DOHH2 (cell line): ENCODE results near the gene ZNF169.
"Not testable (repeated sequence)": the region's sequence is repeated elsewhere in the genome, so short reads cannot be mapped to it uniquely, and the experiment has no call there.

Experiments used
- H3F3A ChIP-seq: fragments of 200-600 bp; sonication (generic), shearing (Covaris generic); 2 replicates; pipeline ENCODE4 v1.6.0; 2016; ENCODE audit warnings: antibody characterized with exemption, mild to moderate bottlenecking; ENCODE audit not compliant: control insufficient read depth, insufficient read depth
- H3K27ac ChIP-seq: fragments of 200-600 bp; sonication (generic); 2 replicates; pipeline ENCODE4 v1.5.1; 2014; ENCODE audit warnings: low read depth, mild to moderate bottlenecking, low read length, moderate library complexity
- H3K27me3 ChIP-seq: fragments of 200-600 bp; sonication (generic); 2 replicates; pipeline ENCODE4 v1.6.1; 2014; ENCODE audit warnings: mild to moderate bottlenecking, low read length, mixed read lengths; ENCODE audit not compliant: control insufficient read depth
- H3K36me3 ChIP-seq: fragments of 200-600 bp; sonication (generic); 2 replicates; pipeline ENCODE4 v1.6.1; 2014; ENCODE audit warnings: mild to moderate bottlenecking, low read length, moderate library complexity, mixed read lengths; ENCODE audit not compliant: control insufficient read depth
- H3K4me1 ChIP-seq: fragments of 200-600 bp; sonication (generic); 2 replicates; pipeline ENCODE4 v1.6.1; 2014; ENCODE audit warnings: mild to moderate bottlenecking, low read length, mixed read lengths; ENCODE audit not compliant: control insufficient read depth
- H3K4me2 ChIP-seq: fragments of 200-600 bp; sonication (generic); 2 replicates; pipeline ENCODE4 v1.6.0; 2014; ENCODE audit warnings: mild to moderate bottlenecking, low read length, moderate library complexity
- H3K4me3 ChIP-seq: fragments of 200-600 bp; sonication (generic); 2 replicates; pipeline ENCODE4 v1.5.1; 2014; ENCODE audit warnings: mild to moderate bottlenecking, low read length, mixed read lengths
- H3K79me2 ChIP-seq: fragments of 200-600 bp; sonication (generic); 2 replicates; pipeline ENCODE4 v1.6.1; 2014; ENCODE audit warnings: mild to moderate bottlenecking, low read length, mixed read lengths; ENCODE audit not compliant: control insufficient read depth
- H3K9me2 ChIP-seq: fragments of 200-600 bp; sonication (generic); replicated peaks from 2 replicates; pipeline ENCODE4 v1.6.1; 2014; ENCODE audit warnings: mild to moderate bottlenecking, low read length, mixed read lengths; ENCODE audit not compliant: control insufficient read depth
- H3K9me3 ChIP-seq: fragments of 200-600 bp; sonication (generic); 2 replicates; pipeline ENCODE4 v1.6.1; 2014; ENCODE audit warnings: antibody characterized with exemption, low read length, mixed read lengths; ENCODE audit not compliant: control insufficient read depth, insufficient read depth
- H4K20me1 ChIP-seq: fragments of 200-600 bp; sonication (generic); 2 replicates; pipeline ENCODE4 v1.6.0; 2014; ENCODE audit warnings: low read depth, mild to moderate bottlenecking, antibody characterized with exemption, low read length, moderate library complexity; ENCODE audit not compliant: control insufficient read depth, insufficient read depth
- EZH2phosphoT487 ChIP-seq: fragments of 200-600 bp; sonication (generic); IDR thresholded peaks from 2 replicates; pipeline ENCODE4 v1.6.1; 2017; ENCODE audit warnings: borderline replicate concordance, mild to moderate bottlenecking, antibody characterized with exemption, low read length, moderate library complexity, mixed read lengths
- TF ChIP-seq, protein P1 (sequence below): fragments of 200-600 bp; sonication (generic); IDR thresholded peaks from one replicate; pipeline ENCODE4 v1.5.1; 2014; ENCODE audit warnings: antibody characterized with exemption, mild to moderate bottlenecking, low read depth, low read length; ENCODE audit not compliant: poor library complexity, severe bottlenecking

Gene ZNF169

DNA sequence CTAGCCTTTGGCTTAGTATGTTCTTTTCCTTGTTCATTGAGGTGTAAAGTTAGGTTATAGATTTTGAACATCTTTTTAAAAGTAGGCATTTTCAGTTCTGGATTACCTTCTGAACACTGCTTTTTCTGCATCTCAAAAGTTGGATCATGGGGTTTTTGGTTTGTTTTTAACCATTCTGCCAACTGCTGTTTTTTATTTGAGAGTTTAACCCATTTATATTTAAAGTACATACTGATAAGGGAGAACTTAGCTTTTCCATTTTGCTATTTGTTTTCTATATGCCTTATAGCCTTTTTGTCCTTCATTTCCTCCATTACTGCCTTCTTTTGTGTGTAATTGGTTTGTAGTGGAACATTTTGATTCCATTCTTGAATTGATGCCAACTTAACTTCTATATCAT is 30.5 kb upstream of the ZNF169 start:
- no peaks in the 10 kb centered on the region for H3F3A ChIP-seq
- no peak overlapping the region for H3K4me3 ChIP-seq
- no peak overlapping the region for H3K4me2 ChIP-seq
- no peaks in the 10 kb centered on the region for H3K9me2 ChIP-seq
- H3K9me3 ChIP-seq: peaks cover 8% of the 10 kb centered on the region
- no peaks in the 10 kb centered on the region for H4K20me1 ChIP-seq
- no peaks in the 10 kb centered on the region for H3K4me1 ChIP-seq
- no peak overlapping the region for H3K27ac ChIP-seq
- H3K27me3 ChIP-seq: peaks cover 5% of the 10 kb centered on the region; the same call in 1 of the 2 replicates
- TF ChIP-seq, protein P1, sequence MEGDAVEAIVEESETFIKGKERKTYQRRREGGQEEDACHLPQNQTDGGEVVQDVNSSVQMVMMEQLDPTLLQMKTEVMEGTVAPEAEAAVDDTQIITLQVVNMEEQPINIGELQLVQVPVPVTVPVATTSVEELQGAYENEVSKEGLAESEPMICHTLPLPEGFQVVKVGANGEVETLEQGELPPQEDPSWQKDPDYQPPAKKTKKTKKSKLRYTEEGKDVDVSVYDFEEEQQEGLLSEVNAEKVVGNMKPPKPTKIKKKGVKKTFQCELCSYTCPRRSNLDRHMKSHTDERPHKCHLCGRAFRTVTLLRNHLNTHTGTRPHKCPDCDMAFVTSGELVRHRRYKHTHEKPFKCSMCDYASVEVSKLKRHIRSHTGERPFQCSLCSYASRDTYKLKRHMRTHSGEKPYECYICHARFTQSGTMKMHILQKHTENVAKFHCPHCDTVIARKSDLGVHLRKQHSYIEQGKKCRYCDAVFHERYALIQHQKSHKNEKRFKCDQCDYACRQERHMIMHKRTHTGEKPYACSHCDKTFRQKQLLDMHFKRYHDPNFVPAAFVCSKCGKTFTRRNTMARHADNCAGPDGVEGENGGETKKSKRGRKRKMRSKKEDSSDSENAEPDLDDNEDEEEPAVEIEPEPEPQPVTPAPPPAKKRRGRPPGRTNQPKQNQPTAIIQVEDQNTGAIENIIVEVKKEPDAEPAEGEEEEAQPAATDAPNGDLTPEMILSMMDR: no peak
- no peak for TF ChIP-seq EZH2phosphoT487
- H3K36me3 ChIP-seq: no peaks in the 10 kb centered on the region
- H3K79me2 ChIP-seq: no peaks in the 10 kb centered on the region

DNA sequence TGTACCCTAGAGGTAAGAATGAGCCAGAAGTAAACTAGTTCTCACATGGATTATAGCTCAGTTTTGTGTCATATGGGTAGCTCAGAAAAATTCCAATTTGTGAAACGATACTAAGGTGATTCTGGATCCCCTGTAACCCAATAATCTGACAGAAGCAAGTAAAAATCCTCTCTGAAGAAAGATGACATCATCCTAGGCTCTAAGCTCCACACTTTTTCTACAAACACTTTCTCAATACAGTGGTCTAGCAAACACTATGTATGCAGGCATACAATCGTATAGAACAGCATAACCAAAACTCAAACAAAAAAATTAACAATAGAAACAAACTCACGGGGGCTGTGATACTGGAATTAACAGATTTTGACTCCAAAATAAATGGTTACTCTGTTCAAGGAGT is 26.7 kb upstream of the ZNF169 start:
- Histone ChIP-seq H3K36me3 (no peaks in the 10 kb centered on the region), H3K9me3 (peaks cover 8% of the 10 kb centered on the region), H3K4me2 (no peak overlapping the region), H3K4me3 (no peak overlapping the region), H3K79me2 (no peaks in the 10 kb centered on the region), H3K9me2 (no peaks in the 10 kb centered on the region), H3K27ac (no peak overlapping the region), H3K4me1 (no peaks in the 10 kb centered on the region), H3K27me3 (peaks cover 7% of the 10 kb centered on the region; the same call in 1 of the 2 replicates), H4K20me1 (no peaks in the 10 kb centered on the region), H3F3A (no peaks in the 10 kb centered on the region)
- no peak for TF ChIP-seq EZH2phosphoT487
- TF ChIP-seq, protein P1: no peak

DNA sequence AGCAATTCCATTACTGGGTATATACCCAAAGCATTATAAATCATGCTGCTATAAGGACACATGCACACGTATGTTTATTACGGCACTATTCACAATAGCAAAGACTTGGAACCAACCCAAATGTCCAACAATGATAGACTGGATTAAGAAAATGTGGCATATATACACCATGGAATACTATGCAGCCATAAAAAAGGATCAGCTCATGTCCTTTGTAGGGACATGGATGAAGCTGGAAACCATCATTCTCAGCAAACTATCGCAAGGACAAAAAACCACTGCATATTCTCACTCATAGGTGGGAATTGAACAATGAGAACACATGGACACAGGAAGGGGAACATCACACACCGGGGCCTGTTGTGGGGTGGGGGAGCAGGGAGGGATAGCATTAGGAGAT is 18.0 kb upstream of the ZNF169 start:
- H4K20me1 ChIP-seq, H3K4me1 ChIP-seq, H3K9me2 ChIP-seq, H3K4me2 ChIP-seq, H3K79me2 ChIP-seq, H3K9me3 ChIP-seq, H3K4me3 ChIP-seq, H3K36me3 ChIP-seq, H3F3A ChIP-seq, H3K27ac ChIP-seq, H3K27me3 ChIP-seq: not testable (repeated sequence)

GRCh38 chr9:94245651-94246050 is 13.4 kb upstream of the ZNF169 start:
- no peak overlapping the region for H3K4me3 ChIP-seq
- no peaks in the 10 kb centered on the region for H3K79me2 ChIP-seq
- H3K9me3 ChIP-seq: no peaks in the 10 kb centered on the region; the same call in 1 of the 2 replicates
- no peaks in the 10 kb centered on the region for H3K36me3 ChIP-seq
- H3K27ac ChIP-seq: no peak overlapping the region
- H3K4me1 ChIP-seq: no peaks in the 10 kb centered on the region
- TF ChIP-seq, protein P1: no peak
- no peak for TF ChIP-seq EZH2phosphoT487
- H3K4me2 ChIP-seq: no peak overlapping the region
- no peaks in the 10 kb centered on the region for H3K27me3 ChIP-seq
- H3K9me2 ChIP-seq: no peaks in the 10 kb centered on the region
- no peaks in the 10 kb centered on the region for H4K20me1 ChIP-seq
- H3F3A ChIP-seq: no peaks in the 10 kb centered on the region
